ENCODE data around the gene STARD6.

GRCh38 chr18:54338230-54338629 is 19.4 kb downstream of the STARD6 start:
- TF ChIP-seq CTCF (IDR thresholded peaks at IDR 0.05) = no peak
- no peak for TF ChIP-seq POLR2AphosphoS5 (IDR thresholded peaks at IDR 0.05)
- no peak for TF ChIP-seq EP300 (IDR thresholded peaks at IDR 0.05)

Measured in upper lobe of left lung (tissue), 4 donors.